HG02943 (cell line): ENCODE measurements around the gene ENGASE.

Experiments
- ATAC-seq: cut with Tn5 transposase; IDR thresholded peaks from one replicate; pipeline ENCODE4 v1.9.1; 2021; ENCODE audit warnings: mild to moderate bottlenecking, low read depth, moderate library complexity; ENCODE audit not compliant: unreplicated experiment

Gene ENGASE

GRCh38 chr17:79039171-79039570, 35.5 kb upstream of the ENGASE start:
- no peak for ATAC-seq

- no peak for ATAC-seq
Observed at GRCh38 chr17:79039886-79040285, 34.7 kb upstream of the ENGASE start.

- ATAC-seq = no peak
Observed at GRCh38 chr17:79041041-79041570, 33.5 kb upstream of the ENGASE start.

GRCh38 chr17:79041723-79042420, 32.8 kb upstream of the ENGASE start:
- no peak for ATAC-seq

- no peak for ATAC-seq
Observed at GRCh38 chr17:79042421-79043190, 32.0 kb upstream of the ENGASE start.

GRCh38 chr17:79043191-79043930, 31.3 kb upstream of the ENGASE start:
- no peak for ATAC-seq

- no peak for ATAC-seq
Observed at GRCh38 chr17:79043931-79044320, 30.7 kb upstream of the ENGASE start.

- no peak for ATAC-seq
Observed at GRCh38 chr17:79044462-79044861, 30.2 kb upstream of the ENGASE start.

GRCh38 chr17:79045001-79045729, 29.5 kb upstream of the ENGASE start:
- ATAC-seq = no peak

- no peak for ATAC-seq
Observed at GRCh38 chr17:79045842-79046196, 28.8 kb upstream of the ENGASE start.

- ATAC-seq = no peak
Observed at GRCh38 chr17:79046197-79046915, 28.3 kb upstream of the ENGASE start.

GRCh38 chr17:79046916-79047280, 27.7 kb upstream of the ENGASE start:
- ATAC-seq = no peak

- no peak for ATAC-seq
Observed at GRCh38 chr17:79047291-79047920, 27.2 kb upstream of the ENGASE start.

GRCh38 chr17:79047923-79048825, 26.4 kb upstream of the ENGASE start:
- ATAC-seq = no peak

- ATAC-seq = no peak
Observed at GRCh38 chr17:79048826-79049755, 25.5 kb upstream of the ENGASE start.

- no peak for ATAC-seq
Observed at GRCh38 chr17:79049821-79050220, 24.8 kb upstream of the ENGASE start.

- ATAC-seq = no peak
Observed at GRCh38 chr17:79050551-79050950, 24.1 kb upstream of the ENGASE start.
